ENCODE results near the gene TFAP2D.

DNA sequence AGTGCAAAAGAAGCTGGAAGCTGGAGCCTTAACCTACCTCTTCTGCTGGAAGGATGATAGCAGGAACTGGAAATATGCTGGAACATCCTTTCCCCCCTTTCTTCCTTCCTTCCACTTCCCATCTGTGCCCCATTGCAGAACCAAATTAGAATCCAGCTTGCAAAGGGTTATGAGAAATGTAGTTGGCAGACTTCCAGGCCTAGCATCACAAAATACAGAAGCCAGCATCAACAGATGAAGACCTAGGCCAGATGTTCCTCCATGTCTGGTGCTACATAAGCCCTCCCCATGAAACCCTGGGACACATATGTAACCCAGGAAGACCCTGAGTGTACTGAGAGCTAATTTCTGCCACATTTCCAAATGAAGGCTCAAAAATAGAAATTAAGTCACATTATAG, 65.4 kb downstream of the TFAP2D start:
- TF ChIP-seq ZNF10 (tag by site-specific recombination; IDR thresholded peaks at IDR 0.05) (no peak), ZNF76 (tag by site-specific recombination; IDR thresholded peaks at IDR 0.05; ENCODE audit: borderline replicate concordance, low read depth) (no peak), ZNF121 (tag by site-specific recombination; IDR thresholded peaks at IDR 0.05) (no peak), ZXDB (tag by site-specific recombination; IDR thresholded peaks at IDR 0.05) (no peak), ZNF311 (tag by site-specific recombination; IDR thresholded peaks at IDR 0.05; ENCODE audit: borderline replicate concordance) (no peak), HOXA7 (CRISPR knock-in tag; IDR thresholded peaks at IDR 0.05; ENCODE audit: borderline replicate concordance) (no peak), ZNF140 (tag by site-specific recombination; IDR thresholded peaks at IDR 0.05) (no peak)
